Measurements from ENCODE around the gene RSF1. TPM values are rescaled to one million over a fixed set of nuclear protein-coding genes. Genes with fewer than 3 reads are reported as not detected.
"Not testable (repeated sequence)": the region's sequence is repeated elsewhere in the genome, so short reads cannot be mapped to it uniquely, and the experiment has no call there.

The RSF1 gene
- total RNA-seq, 1 donor from 2014 or later: 109 TPM

DNA sequence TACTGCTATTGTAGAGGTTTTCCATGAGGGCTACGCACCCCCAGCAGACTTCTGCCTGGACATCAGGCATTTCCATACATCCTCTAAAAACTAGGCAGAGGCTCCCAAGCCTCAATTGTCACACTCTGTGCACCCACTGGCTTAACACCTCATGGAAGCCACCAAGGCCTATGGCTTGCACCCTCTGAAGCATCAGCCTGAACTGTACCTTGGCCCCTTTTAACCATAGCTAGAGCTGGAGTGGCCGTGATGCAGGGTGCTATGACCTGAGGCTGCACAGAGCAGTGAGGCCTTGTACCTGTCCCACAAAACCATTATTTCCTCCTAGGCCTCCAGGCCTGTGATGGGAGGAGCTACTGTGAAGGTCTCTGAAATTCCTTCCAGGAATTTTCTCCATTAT is 34.3 kb upstream of the RSF1 start:
- Mint-ChIP-seq H3K27ac (no peak overlapping the region), H3K4me1 (no peaks in the 10 kb centered on the region)
- DNase-seq (ENCODE audit: low spot score in 2 of 2, unreplicated experiment in 2 of 2): no peak

DNA sequence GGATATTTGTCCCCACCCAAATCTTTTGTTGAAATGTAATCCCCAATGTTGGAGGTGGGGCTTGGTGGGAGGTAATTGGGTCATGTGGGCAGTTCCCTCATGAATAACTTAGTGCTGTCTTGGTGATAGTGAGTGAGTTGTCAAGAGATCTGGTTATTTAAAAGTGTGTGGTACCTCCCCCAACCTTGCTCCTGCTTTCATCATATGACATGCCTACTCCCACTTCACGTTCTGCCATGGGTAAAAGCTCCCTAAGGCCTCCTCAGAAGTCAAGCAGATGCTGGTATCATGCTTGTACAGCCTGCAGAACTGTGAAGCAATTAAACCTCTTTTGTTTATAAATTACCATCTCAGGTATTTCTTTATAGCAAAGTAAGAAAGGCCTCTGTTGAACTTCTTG is 31.0 kb upstream of the RSF1 start:
- Mint-ChIP-seq H3K4me1 (no peaks in the 10 kb centered on the region), H3K4me3 (no peak overlapping the region), H3K9me3 (peaks cover 15% of the 10 kb centered on the region), H3K36me3 (peaks cover 61% of the 10 kb centered on the region), H3K27ac (no peak overlapping the region), H3K27me3 (ENCODE audit: low read depth) (no peaks in the 10 kb centered on the region)
- DNase-seq (ENCODE audit: low spot score in 2 of 2, unreplicated experiment in 2 of 2): no peak
- TF ChIP-seq, protein P1, sequence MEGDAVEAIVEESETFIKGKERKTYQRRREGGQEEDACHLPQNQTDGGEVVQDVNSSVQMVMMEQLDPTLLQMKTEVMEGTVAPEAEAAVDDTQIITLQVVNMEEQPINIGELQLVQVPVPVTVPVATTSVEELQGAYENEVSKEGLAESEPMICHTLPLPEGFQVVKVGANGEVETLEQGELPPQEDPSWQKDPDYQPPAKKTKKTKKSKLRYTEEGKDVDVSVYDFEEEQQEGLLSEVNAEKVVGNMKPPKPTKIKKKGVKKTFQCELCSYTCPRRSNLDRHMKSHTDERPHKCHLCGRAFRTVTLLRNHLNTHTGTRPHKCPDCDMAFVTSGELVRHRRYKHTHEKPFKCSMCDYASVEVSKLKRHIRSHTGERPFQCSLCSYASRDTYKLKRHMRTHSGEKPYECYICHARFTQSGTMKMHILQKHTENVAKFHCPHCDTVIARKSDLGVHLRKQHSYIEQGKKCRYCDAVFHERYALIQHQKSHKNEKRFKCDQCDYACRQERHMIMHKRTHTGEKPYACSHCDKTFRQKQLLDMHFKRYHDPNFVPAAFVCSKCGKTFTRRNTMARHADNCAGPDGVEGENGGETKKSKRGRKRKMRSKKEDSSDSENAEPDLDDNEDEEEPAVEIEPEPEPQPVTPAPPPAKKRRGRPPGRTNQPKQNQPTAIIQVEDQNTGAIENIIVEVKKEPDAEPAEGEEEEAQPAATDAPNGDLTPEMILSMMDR (IDR thresholded peaks at IDR 0.05; ENCODE audit: unreplicated experiment): no peak

More for the DNA sequence above, 34.3 kb upstream of the RSF1 start:
- no peaks in the 10 kb centered on the region for H3K27me3 Mint-ChIP-seq (ENCODE audit: low read depth)
- H3K36me3 Mint-ChIP-seq: peaks cover 57% of the 10 kb centered on the region
- H3K4me3 Mint-ChIP-seq: no peak overlapping the region
- TF ChIP-seq, protein P1 (IDR thresholded peaks at IDR 0.05; ENCODE audit: unreplicated experiment): no peak
- peaks cover 21% of the 10 kb centered on the region for H3K9me3 Mint-ChIP-seq

DNA sequence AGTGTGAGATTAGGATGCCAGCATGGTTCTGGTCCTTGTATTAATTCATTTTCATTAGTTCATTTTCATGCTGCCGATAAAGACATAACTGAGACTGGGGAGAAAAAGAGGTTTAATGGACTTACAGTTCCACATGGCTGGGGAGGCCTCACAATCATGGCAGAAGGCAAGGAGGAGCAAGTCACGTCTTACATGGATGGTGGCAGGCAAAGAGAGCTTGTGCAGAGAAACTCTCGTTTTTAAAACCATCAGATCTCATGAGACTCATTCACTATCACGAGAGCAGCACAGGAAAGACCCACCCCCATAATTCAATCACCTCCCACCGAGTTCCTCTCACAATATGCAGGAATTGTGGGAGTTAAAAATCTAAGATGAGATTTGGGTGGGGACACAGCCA is 23.2 kb upstream of the RSF1 start:
- not testable (repeated sequence) for H3K4me3 Mint-ChIP-seq; DNase-seq (ENCODE audit: low spot score in 2 of 2, unreplicated experiment in 2 of 2)
- H3K36me3 Mint-ChIP-seq: peaks cover 72% of the 10 kb centered on the region

DNA sequence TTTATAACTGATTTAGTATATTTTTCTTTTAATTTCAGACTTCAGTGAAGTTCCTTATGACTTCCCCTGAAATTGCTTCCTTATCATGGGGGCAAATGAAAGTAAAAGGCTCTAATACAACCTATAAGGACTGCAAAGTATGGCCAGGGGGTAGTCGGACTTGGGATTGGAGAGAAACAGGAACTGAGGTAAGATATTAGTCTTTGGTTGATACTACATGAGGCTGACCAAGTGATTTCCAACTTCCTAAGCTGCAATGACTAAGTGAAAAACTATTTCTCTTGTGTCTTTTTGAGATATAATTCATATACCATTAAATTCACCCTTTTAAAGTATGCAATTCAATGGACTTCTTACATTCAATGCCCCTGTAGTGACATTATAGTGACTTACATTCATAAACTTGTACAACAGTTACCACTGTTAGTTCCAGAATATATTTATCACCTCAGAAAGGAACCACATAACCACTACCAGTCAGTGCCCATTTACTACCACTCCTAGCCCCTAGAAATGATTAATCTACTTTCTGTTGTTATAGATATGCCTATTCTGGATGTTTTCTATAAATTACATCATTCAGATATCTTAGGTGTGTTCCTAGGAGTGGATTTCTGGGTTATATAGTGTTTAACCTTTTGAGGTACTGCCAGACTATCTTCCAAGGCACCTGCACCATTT is 22.1 kb upstream of the RSF1 start:
- H3K9me3 Mint-ChIP-seq: peaks cover 27% of the 10 kb centered on the region
- no peak for DNase-seq (ENCODE audit: low spot score in 2 of 2, unreplicated experiment in 2 of 2)
- no peaks in the 10 kb centered on the region for H3K4me1 Mint-ChIP-seq
- H3K36me3 Mint-ChIP-seq: peaks cover 66% of the 10 kb centered on the region
- TF ChIP-seq, protein P1 (IDR thresholded peaks at IDR 0.05; ENCODE audit: unreplicated experiment): no peak
- H3K4me3 Mint-ChIP-seq: no peak overlapping the region
- H3K27me3 Mint-ChIP-seq (ENCODE audit: low read depth): no peaks in the 10 kb centered on the region
- no peak overlapping the region for H3K27ac Mint-ChIP-seq

More for the DNA sequence above, 23.2 kb upstream of the RSF1 start:
- H3K9me3 Mint-ChIP-seq: peaks cover 27% of the 10 kb centered on the region
- not testable (repeated sequence) for H3K27ac Mint-ChIP-seq; H3K4me1 Mint-ChIP-seq; H3K27me3 Mint-ChIP-seq (ENCODE audit: low read depth)

DNA sequence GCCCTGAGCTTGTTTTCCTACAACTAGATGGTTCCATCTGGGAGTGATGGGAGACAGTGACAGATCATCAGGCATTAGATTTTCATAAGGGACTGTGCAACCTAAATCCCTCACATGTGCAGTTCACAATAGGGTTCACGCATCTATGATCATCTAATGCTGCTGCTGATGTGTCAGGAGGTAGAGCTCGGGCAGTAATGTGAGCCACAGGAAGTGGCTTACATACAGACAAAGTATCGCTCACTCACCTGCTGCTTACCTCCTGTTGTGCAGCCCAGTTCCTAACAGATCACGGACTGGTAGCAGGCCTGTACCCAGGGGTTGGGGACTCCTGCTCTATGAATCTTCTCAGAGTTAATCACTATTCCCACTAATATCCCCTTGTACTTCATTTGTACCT is 12.8 kb upstream of the RSF1 start:
- no peak for DNase-seq (ENCODE audit: low spot score in 2 of 2, unreplicated experiment in 2 of 2)
- no peak overlapping the region for H3K27ac Mint-ChIP-seq
- TF ChIP-seq, protein P1 (IDR thresholded peaks at IDR 0.05; ENCODE audit: unreplicated experiment): no peak
- H3K4me3 Mint-ChIP-seq: no peak overlapping the region
- H3K9me3 Mint-ChIP-seq: peaks cover 43% of the 10 kb centered on the region
- no peaks in the 10 kb centered on the region for H3K27me3 Mint-ChIP-seq (ENCODE audit: low read depth)
- no peaks in the 10 kb centered on the region for H3K4me1 Mint-ChIP-seq
- H3K36me3 Mint-ChIP-seq: peaks cover 36% of the 10 kb centered on the region

DNA sequence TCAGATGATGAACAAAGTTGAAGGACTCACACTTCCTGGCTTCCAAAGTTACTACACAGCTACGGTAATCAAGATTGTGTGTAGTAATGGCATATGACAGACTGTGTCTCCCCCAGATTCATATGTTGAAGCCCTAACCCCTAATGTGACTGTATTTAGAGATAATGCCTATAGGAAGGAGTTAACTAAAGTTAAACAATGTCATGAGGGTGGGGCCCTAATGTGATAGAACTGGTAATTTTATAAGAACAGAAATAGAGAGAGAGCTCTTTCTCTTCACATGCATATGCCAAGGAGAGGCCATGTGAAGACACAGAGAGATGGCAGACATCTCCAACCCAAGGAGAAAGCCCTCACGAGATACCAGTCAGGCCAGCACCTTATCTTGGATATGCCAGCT is 8.4 kb upstream of the RSF1 start:
- no peak overlapping the region for H3K4me3 Mint-ChIP-seq
- no peak overlapping the region for H3K27ac Mint-ChIP-seq
- TF ChIP-seq, protein P1 (IDR thresholded peaks at IDR 0.05; ENCODE audit: unreplicated experiment): no peak
- H3K27me3 Mint-ChIP-seq (ENCODE audit: low read depth): no peaks in the 10 kb centered on the region
- H3K4me1 Mint-ChIP-seq: peaks cover 9% of the 10 kb centered on the region
- no peak for DNase-seq (ENCODE audit: low spot score in 2 of 2, unreplicated experiment in 2 of 2)
- peaks cover 35% of the 10 kb centered on the region for H3K9me3 Mint-ChIP-seq
- peaks cover 25% of the 10 kb centered on the region for H3K36me3 Mint-ChIP-seq

Data from mesothelial cell of epicardium (in vitro differentiated cells).